GM19455 (cell line): ENCODE measurements around the gene CELA2A.
"Not testable (repeated sequence)": the region's sequence is repeated elsewhere in the genome, so short reads cannot be mapped to it uniquely, and the experiment has no call there.

Experiments
- ATAC-seq: cut with Tn5 transposase; IDR thresholded peaks from one replicate; pipeline ENCODE4 v1.9.1; 2021; ENCODE audit not compliant: unreplicated experiment

The CELA2A gene

GRCh38 chr1:15424981-15425380 is 31.6 kb upstream of the CELA2A start:
- no peak for ATAC-seq

DNA sequence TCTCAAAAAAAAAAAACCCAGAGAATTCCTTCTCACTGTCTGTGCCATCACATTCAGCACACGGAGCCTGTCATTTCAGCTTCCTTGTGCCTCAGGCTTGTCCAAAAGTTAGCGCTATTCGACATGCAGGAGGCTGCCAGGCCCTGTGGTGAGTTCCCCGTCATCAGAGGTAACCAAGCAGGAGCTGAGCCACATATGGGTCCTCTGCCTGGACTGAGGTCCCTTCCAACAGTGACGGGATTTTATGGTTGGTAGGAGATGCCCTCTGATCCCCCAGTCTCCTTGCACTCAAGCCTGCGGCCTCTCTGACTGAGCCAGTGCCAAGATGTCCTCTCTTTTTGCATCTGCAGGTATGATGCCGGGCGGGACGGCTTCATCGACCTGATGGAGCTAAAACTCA is 31.0 kb upstream of the CELA2A start:
- no peak for ATAC-seq

- ATAC-seq, result no peak
Measured at GRCh38 chr1:15425958-15426357, 30.6 kb upstream of the CELA2A start.

DNA sequence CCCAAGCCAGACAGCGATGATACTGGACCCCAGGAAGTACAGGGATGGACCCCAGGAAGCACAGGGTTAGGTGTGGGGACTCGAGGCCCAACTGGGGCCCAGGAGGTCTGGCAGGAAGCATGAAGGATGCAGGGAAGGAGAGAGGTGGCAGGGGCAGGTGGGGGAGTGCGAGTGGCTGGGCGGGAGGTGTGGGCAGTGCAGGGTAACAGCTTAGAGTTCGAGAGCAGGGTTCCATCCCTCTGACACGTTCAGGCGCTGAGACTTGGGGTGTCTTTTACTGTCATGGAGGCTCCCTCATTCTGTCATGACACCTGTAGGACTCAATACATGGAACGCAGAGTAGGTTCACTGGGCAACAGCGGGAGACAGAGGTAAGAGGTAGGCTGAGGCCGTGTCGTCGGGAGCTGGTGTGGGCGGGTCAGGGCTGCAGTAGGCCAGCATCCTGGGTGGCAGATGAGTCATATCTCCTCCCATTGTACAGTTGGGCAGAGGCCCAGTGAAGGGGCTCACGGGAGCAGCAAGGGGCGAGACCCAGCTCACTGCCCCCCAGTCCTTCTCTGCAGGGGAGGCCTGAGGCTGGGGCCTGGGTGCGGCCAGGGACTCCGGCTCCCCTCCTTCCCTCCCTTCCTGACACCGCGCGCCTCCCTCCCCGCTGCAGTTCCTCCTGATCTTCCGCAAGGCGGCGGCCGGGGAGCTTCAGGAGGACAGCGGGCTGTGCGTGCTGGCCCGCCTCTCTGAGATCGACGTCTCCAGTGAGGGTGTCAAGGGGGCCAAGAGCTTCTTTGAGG is 29.8 kb upstream of the CELA2A start:
- no peak for ATAC-seq

DNA sequence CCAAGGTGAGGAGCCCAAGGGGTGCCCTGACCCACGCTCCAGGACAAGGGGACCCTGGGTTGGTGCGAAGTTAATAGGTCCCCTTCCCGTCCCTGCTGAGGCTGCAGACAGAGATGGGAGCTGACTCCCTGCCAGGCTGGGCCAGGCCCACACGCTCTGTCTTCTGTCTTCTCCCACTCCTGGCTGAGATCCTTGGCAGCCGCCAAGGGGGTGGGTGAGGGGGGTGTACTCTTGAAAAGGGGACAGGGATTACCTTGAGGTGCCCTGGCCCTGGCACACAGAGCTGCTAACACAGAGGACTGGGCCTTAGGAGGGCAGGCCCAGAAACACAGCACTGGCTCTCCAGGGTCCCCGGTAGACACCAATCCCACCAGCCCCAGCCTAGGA is 29.3 kb upstream of the CELA2A start:
- ATAC-seq, result no peak

GRCh38 chr1:15428252-15428651 is 28.3 kb upstream of the CELA2A start:
- ATAC-seq, result not testable (repeated sequence)

DNA sequence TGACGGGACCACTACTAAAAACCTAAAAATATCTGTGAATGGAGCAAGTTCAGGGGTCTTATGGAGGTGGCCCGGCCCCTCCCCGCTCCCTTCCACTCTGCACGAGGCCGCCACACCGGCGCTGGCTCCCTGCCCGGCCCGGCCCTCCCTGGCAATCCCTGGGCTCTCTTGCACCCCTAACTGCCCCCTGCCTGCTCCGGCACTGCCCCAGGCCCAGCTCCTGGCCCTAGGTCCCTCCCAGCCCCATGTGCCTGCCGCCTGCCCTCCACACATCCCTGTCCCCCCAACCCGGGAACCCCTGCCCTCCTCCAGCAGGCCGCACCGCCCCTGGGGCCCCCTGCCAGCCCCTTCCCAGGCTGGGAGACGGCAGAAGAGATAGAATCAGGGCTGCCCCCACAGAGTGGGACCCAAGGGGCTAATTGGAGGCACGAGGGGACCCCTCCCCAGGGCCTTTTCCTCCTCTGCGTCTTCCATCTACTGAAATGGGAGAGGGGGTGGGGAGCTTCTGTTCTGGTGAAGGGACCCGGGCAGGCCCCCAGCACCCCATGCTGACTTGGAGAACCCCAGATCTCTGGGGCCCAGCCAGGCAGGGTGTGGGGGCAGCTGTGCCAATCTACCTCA is 27.6 kb upstream of the CELA2A start:
- no peak for ATAC-seq

GRCh38 chr1:15429701-15430149 is 26.8 kb upstream of the CELA2A start:
- no peak for ATAC-seq

- no peak for ATAC-seq
Measured at GRCh38 chr1:15430787-15431570, 25.6 kb upstream of the CELA2A start.

DNA sequence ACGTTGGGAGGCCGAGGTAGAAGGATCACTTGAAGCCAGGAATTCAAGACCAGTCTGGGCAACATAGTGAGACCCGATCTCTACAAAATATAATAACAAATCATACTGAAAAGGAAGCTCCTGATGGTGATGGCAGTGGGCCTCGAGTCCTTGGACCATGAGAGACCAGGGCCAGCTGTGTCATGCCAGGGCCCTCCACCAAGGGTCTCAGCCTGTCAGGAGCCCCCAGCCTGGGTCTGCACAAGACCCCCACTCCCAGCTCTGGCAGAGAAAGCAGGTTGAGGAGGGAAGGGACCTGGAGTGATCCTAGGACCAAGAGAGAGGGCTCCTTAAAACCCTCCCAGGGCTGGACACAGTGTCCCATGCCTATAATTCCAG is 25.0 kb upstream of the CELA2A start:
- ATAC-seq, result no peak

DNA sequence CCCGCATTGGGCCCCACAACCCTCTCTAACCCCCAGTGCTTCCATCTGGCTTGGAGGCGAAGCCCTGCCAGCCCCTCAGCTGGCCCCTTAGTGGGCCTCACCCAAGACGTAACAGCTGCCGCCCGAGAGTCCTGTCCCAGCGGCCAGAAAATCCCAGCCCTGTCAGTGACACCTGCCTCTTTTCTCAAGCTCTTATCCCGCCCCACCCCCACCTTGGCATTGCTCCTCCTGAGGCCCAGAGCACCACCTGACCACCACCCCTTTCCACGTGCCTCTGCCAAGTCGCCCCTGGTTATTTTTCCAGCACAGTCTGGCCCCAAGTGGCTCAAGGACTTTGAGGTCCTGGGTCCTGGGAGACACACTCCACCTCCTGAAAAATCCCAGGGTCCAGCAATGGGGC is 24.2 kb upstream of the CELA2A start:
- no peak for ATAC-seq

DNA sequence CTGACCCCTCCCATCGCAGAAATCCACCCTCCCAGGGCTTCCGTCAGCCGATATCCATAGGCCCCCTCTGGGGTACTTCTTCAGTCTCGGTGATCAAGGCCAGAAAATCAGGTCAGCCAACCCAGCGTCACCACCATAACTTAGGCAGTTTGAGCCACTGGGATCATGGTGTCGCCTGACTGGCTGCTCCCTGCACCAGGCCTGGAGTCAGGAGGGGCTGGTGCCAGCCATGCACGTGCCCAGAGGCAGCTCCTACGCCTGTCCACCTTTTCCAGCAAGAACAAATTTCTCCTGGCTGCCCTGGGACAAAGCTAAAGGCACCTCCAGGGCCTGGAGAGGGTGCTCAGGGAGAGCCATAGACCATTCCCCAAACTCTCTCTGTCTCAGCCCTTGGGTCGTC is 23.1 kb upstream of the CELA2A start:
- ATAC-seq, result no peak

DNA sequence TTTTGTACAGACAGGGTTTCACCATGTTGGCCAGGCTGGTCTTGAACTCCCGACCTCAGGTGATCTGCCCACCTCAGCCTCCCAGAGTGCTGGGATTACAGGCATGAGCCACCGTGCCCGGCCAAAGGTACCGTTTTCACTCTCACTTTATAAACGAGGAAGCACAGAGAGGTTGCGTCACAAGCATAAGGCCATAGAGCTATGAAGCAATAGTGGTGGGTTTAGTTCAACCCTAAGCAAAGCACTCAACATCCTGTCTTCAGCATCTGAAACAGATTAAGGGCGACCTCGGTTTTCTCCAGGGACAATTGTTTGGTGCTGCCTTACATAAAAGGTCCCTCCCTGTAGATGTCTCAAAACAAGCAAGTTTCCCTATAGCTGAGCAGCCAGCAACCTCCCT is 21.8 kb upstream of the CELA2A start:
- ATAC-seq, result not testable (repeated sequence)

DNA sequence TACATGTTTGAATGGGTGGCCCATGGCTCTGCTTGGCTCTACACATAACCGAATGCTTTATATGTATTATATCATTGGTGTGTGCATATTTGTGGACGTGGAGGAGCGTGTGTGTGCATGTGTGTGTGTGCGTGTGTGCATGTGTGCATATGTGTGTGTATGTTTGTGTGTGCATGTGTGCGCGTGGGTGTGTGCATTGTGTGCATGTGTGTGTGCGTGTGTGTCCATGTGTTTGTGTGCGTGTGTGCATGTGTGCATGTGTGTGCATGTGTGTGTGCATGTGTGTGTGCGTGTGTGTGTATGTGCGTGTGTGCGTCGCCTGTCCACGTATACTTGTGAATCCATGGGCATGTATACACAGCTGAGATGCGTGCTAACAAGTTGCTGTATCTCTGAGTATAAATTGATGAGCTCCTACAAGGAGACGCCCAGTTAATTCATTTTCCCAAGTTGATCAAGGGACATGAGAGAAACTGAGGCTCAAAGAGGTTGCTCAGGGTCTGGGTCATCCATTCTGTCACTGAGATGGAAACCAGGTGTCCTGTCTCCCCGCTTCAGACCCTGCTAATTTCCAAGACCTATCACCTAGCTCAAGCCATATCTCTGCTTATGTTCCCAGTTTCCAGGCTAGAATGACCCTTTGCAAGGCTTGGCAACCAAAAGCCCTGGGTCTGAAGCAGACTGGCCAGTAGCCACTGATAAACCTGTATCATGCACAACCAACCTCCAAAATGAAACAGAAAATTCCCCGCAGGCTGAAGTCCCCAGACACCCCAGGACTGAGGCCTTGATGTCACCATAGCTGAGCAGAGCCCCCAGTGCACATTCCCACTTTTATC is 21.1 kb upstream of the CELA2A start:
- no peak for ATAC-seq

DNA sequence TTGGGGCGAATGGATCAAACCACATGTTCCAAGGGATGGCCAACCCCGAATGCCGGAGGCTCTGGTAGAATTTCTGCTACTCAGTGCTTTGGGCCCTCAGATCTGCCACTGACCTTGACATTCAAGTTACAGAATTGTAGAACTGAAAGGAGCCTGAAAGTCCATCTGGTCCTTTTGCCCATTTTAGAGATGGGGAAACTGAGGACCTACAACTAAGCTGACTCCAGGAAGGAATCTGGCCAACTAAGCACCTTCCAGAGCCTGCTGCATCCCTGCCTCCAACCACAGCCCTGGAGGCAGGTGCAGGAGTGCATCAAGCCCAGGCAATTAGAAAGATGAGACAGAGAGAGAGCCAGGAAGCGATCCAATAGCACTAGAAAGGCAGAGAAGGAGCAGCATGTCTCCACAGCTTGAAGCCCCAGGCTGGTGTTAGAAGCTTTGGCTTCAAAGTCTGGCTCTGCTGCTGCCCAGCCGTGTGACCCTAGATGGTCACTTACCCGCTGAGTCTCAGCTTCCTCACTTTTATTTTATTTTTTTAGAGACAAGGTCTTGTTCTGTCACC is 19.6 kb upstream of the CELA2A start:
- no peak for ATAC-seq

DNA sequence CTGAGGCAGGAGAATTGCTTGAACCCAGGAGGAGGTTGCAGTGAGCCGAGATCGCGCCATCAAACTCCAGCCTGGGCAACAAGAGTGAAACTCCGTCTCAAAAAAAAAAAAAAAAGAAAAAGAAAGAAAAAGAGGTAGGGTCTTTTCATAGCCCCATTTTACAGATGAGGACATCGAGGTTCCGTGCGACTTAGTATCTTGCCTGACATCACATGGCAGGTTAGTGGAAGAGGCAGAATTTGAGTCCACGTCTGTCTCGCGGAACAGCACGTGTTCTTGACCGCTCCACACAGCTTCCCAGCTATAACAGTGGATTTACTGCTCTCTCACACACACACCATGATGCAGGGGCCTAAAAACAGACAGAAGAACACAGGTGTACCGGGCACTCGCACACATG is 17.2 kb upstream of the CELA2A start:
- no peak for ATAC-seq

DNA sequence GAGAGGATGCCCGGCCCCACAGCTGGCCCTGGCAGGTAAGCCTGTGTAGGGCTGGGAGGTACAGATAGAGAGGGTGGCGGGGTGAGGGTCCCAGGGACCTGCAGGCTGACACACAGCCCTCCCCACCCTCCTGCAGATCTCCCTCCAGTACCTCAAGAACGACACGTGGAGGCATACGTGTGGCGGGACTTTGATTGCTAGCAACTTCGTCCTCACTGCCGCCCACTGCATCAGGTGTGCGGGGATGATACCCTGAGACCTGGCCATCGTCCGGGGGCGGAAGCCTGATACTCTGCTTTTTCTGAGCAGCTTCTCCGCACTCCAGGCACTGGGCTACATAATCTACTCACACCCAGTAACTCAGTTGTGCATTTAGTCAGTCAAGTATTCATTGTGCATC is 16.2 kb upstream of the CELA2A start:
- ATAC-seq, result no peak

GRCh38 chr1:15441247-15441646 is 15.3 kb upstream of the CELA2A start:
- ATAC-seq, result no peak

GRCh38 chr1:15442119-15442518 is 14.4 kb upstream of the CELA2A start:
- ATAC-seq, result no peak

GRCh38 chr1:15442759-15443158 is 13.8 kb upstream of the CELA2A start:
- ATAC-seq, result no peak

- no peak for ATAC-seq
Measured at GRCh38 chr1:15443281-15443680, 13.3 kb upstream of the CELA2A start.
